ENCODE results near the gene ABCB10. TPM values are rescaled to one million over a fixed set of nuclear protein-coding genes. Genes with fewer than 3 reads are reported as not detected.

Gene ABCB10
- total and polyA plus RNA-seq, 2 experiments from 2014 or later: 4.7 to 9.7 TPM

DNA sequence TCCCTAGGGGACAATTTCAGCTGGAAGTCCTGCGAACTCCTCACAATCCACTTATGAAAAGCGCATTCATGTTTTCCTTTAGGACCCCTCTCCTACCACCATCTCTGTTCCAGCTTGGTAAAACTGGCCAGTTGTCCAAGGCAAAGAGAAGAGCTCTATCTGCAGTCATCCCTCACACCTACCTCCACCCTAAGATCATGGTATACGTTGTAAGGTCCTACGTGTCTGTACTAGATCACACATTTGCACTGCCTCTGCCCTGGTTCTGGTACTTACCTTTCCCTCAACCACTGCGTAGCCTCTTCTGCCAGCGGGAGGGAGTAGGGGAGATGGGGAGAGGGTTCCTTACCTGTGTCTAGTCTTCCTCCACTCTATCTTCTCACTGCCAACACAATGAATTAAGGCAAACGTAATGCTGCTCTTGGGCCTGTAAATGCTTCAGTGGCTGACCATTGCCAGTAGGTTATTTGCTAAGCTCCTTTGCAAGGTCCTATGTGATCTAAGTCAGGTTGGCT is 49.6 kb downstream of the ABCB10 start:
- H3K9me3 Mint-ChIP-seq: no peaks in the 10 kb centered on the region
- peak overlapping the region; percentile 86 for H3K4me3 ChIP-seq
- H3F3A ChIP-seq (replicated peaks; ENCODE audit: low read depth): no peaks in the 10 kb centered on the region; the same call in 1 of the 2 replicates
- H3K27ac ChIP-seq (ENCODE audit: low read depth): peak overlapping the region; percentile 98
- 0 out of 3 replicates have a peak, but pooled peaks cover 3% of the 10 kb centered on the region for H3K36me3 Mint-ChIP-seq (ENCODE audit: low read depth)
- TF ChIP-seq ETS1 (IDR thresholded peaks at IDR 0.05) (no peak), STAT1 (IDR thresholded peaks at IDR 0.05; ENCODE audit: unreplicated experiment) (no peak), CREB1 (CRISPR knock-in tag; IDR thresholded peaks at IDR 0.05; ENCODE audit: low read depth) (no peak), EZH2phosphoT487 (IDR thresholded peaks at IDR 0.05; ENCODE audit: unreplicated experiment) (no peak), JUNB (IDR thresholded peaks at IDR 0.05; ENCODE audit: unreplicated experiment) (no peak), EZH2 (IDR thresholded peaks at IDR 0.05; ENCODE audit: low read depth, unreplicated experiment) (no peak), NANOG (IDR thresholded peaks at IDR 0.05; ENCODE audit: borderline replicate concordance) (no peak), REST (IDR thresholded peaks at IDR 0.05; ENCODE audit: unreplicated experiment) (no peak), ZNF331 (CRISPR knock-in tag; IDR thresholded peaks at IDR 0.05; ENCODE audit: low read depth) (no peak), ZNF462 (CRISPR knock-in tag; IDR thresholded peaks at IDR 0.05) (no peak), POLR2AphosphoS5 (IDR thresholded peaks at IDR 0.05; ENCODE audit: low read depth) (no peak), ZNF114 (CRISPR knock-in tag; IDR thresholded peaks at IDR 0.05) (no peak), CTCF (conservative IDR thresholded peaks at IDR 0.05; ENCODE audit: low read depth in 2 of 2) (no peak)
- peaks cover 13% of the 10 kb centered on the region; the same call in 2 of the 3 replicates for H3K4me1 Mint-ChIP-seq
- H3K36me3 ChIP-seq (ENCODE audit: insufficient read depth): no peaks in the 10 kb centered on the region
- peak overlapping the region; percentile 99 for H3K27ac Mint-ChIP-seq
- peaks cover 35% of the 10 kb centered on the region for H3K79me2 ChIP-seq (replicated peaks; ENCODE audit: insufficient read depth)
- H3K4me1 ChIP-seq (ENCODE audit: insufficient read depth): peaks cover 9% of the 10 kb centered on the region; the same call in 1 of the 2 replicates
- H3K4me3 Mint-ChIP-seq: peak overlapping the region; percentile 96
- no peak for DNase-seq (ENCODE audit: low spot score)
- peaks cover 5% of the 10 kb centered on the region for H3K27me3 Mint-ChIP-seq (ENCODE audit: insufficient read depth, low read depth, poor library complexity)
- no peak; the same call in 1 of the 3 replicates for ATAC-seq
- no peaks in the 10 kb centered on the region for H3K9me2 ChIP-seq (ENCODE audit: insufficient read depth)
- no peaks in the 10 kb centered on the region for H3K27me3 ChIP-seq (ENCODE audit: insufficient read depth)
- 0 out of 2 replicates have a peak, but pooled peaks cover 3% of the 10 kb centered on the region for H4K20me1 ChIP-seq (replicated peaks; ENCODE audit: insufficient read depth)
- H2AFZ ChIP-seq: peak overlapping the region; percentile 88
- H3K4me2 ChIP-seq: peak overlapping the region; percentile 79

Data from GM23338 (cell line).